Right hindlimb (tissue), 1 donor: Measurements from ENCODE around the gene HS6ST3.
"Not testable (repeated sequence)": the region's sequence is repeated elsewhere in the genome, so short reads cannot be mapped to it uniquely, and the experiment has no call there.

Source experiments
- DNase-seq: peaks from one replicate; pipeline ENCODE4 v3.0.0-alpha.2; 2018

The HS6ST3 gene

DNA sequence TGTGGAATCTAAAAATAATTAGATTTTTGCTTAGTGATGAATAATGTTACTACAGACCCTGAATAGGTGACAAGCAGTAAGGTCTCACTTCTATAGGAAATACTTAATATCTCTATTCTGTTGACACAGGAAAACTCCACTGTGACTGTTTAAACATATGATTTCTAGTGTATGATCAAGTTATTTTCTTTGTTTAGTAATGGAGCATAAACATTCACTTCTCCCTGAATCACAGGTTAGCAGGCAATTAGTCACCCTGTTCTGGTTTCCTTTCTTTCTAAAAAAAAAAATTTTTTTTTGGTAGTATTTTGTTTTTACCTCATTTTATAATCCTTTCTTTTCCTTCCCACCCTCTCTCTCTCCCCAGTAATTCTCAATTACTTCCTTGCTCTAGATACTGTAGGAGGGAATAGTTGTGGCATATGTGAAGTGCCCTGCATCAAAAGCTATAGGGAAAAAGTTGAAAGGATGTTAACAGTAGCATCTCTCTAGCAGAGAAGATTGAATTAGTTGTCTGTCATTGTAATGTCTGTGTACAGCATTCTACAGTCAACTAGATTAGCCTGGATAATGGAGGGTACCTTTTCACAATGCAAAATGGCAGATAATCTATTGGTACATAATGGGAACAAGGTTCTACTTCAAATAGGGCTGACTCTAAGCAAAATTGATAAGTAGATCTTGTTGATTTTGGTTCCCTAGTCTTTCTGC, 3.5 kb downstream of the HS6ST3 start:
- no peak for DNase-seq

DNA sequence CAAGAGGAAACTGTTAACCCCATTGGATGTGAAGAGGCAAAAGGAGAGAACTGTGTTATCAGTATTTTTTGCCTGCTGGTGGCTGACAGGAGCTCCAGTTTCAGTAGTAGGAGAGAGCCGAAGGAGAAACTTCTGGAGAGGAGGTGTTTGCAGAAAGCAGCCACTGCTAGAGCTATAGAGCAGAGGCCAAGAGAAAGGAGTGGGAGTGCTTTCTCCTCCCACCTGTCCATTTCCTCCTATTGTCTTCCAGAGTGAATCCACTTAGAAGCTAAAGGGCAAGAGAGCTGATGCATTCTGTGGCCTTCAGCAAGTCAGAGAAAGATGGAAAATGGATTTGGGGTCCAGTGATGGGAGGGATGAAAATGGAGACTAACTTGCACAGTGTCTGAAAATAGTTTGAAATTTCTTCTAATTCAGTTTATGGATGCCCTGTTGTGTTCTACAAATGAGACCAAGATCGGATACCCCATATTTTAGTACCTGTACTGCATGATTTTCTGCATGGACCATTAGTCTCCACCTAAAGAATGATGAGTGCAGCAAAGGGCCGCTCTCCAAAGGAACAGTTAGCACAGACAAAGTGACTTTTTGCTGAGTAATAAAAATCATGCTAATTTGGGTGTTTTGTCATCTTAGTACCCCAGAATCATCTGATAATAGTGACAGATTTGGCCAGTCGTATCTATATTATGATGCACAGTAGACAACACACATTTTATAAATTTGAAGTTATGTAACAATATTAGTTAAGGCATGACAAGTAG, 10.7 kb downstream of the HS6ST3 start:
- no peak for DNase-seq

DNA sequence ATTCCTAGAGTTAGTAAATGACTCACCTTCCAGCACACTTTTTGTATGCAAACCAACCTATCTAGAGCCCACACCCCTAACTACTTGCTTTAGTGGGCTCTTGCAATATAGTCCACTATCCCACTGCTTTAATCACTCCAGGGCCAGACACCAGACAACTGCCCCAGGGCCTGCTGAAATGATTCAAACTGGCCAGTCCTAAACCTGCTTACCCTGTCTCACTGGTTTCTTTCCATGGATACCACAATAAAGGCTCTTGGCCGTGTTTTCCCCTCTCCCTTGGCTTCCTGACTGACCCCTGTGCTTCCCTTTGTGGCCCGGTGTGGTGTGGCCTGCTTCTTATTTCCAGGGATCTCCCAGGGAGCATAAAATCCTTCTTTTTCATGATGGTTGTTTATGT, 14.6 kb downstream of the HS6ST3 start:
- no peak for DNase-seq

DNA sequence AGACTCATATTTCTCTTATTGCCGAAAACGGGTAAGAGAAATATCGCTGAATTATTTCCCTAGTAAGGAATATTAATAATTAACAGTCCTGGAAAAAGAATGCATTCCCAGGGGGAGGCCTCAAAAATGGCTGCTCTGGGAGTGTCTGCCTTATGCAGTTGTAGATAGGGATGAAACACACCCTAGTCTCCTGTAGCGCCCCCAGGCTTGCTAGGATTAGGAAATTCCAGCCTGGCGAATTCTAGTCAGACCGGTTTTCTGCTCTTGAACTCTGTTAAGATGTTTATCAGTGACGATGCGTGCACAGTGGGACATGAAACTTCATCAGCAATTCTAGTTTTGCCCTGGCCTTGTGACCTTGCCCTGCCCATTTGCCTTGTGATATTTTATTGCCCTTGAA, 18.2 kb downstream of the HS6ST3 start:
- not testable (repeated sequence) for DNase-seq

DNA sequence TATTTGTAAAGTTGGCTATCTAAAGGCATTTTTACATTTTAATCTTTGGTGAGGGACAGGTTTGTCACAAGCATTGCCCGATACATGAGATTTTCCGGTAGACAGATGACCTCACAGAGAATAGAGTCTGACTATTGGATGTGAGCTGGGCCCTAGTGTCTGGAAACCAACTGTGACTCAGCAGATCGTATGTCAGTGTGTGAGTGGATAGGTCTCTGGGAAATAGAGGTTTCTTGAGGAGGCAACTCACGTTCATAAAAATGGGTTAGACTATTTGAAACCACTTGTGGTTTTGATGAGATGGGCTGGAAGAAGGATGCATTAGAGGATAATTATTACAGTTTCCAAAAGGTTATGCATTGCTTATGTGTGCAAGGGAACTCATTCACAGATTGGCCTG, 19.2 kb downstream of the HS6ST3 start:
- DNase-seq: no peak

DNA sequence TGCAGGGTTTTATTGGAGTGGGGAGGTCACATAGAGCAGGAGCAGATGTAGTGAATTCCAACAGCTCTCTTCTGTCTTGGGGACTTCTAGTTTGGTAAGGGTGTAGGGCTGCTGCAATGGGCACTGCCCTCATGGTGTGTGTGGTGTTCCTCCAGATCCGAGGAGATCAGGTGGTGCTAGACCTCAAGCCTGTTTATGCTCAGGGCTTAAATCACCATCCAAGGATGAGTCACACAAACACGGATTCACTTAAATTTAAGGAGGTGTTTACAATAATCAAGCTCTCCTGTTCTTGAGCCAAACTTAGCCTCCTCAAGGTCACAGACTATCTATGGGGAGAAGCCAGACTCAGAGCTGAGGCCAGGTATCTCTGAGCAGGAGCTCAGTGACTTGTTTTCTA, 23.0 kb downstream of the HS6ST3 start:
- no peak for DNase-seq

DNA sequence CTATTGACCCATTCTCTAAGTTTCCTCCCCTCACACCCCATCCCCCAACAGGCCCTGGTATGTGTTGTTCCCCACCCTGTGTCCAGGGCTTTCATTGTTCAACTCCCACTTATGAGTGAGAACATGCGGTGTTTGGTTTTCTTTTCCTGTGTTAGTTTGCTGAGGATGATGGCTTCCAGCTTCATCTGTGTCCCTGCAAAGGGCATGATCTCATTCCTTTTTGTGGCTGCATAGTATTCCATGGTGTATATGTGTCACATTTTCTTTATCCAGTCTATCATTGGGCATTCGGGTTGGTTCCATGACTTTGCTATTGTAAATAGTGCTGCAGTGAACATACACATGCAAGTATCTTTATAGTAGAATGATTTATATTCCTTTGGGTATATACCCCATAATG, 25.5 kb downstream of the HS6ST3 start:
- not testable (repeated sequence) for DNase-seq

DNA sequence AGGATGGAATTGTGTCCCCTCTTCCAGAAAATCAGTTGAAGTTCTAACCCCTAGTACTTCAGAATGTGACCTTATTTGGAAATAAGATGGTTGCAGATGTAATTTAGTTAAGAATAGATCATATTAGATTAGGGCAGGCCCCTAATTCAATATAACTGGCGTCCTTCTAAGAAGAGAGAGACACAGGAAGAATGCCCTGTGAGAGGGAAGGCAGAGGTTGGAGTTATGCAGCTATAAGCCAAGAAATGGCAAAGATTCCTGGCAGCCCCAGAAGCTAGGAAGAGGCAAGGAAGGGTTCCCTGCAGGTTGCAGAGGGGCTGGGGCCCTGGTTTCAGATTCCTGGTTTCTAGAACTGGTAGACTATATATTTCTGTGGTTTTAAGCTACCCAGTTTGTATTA, 30.0 kb downstream of the HS6ST3 start:
- DNase-seq: no peak

DNA sequence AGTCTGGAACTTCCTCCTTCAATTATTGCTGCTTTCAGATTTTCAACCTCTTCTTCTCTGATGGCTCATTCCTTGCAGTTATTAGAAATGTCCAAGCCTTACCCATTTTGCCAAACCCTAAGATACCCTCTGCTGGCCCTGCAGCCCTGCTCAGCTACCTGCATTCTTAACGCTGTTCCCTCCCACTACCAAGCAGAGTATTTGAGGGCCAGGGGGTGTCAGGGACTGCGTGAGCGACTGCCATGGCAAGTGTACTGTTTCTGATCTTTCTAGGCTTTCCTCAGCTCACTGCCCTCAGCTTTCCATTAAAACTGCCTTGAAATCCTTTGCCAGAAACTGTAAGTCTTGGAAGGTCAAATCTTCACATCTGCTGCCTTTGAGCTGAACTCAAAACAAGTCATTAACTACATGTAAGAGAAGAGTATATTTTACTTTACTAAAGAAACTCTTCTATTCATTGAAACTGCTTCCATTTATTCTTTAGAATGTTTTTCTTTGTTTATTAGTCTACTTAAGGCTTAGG, 41.0 kb downstream of the HS6ST3 start:
- no peak for DNase-seq

DNA sequence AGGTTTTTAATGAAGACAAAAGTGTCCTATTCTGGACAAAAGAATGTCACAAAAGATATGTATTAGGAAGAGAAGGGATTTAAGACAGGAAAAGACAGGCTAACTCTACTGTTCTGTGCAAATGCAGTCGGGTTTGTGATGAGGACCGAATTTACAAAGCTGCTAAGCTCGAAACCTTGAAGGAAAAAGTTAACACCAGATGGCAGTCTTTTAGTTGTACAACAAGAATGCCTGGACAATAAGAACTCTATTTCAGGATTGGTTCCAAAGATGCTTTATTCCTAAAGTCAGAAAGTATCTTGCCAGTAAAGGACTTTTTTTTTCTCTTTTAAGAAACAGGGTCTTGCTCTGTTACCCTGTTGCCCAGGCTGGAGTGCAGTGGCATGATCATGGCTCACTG, 51.1 kb downstream of the HS6ST3 start:
- DNase-seq: no peak

DNA sequence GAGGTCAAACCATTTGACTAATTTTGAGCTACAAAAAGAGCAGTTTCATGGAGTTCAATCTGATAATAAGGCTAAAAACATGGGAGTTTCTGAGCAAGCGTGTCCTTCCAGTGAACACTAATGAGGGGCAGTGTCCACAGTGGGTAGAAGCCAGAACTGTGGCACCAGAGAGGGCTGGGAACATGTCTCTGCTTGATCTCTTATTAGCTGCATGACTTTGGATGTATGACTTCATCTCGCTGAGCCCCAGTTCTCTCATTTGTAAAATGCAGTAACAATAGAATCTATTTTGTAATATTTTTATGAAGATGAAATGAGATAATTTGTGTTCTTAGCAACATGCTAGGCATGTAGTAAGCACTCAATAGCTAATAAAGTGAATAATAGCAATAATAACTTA, 69.8 kb downstream of the HS6ST3 start:
- DNase-seq: no peak

DNA sequence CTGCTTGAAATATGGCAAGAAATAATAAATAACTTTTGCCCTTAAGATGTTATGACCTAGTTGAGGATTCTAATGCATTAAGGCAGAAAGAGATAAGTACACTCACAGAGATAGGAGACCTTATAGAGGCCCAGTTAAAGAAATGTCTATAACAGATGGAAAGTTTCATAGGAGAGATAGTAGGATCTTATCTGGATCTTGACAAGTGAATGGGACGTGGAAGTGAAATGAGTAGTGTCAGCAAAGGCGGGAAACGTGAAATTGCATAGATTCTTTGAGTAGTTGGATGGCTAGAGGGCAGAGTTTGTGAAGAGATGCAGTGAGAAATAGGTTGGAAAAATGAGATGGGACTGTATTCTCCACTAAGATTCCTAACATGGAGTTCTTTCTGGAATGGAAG, 71.2 kb downstream of the HS6ST3 start:
- no peak for DNase-seq

DNA sequence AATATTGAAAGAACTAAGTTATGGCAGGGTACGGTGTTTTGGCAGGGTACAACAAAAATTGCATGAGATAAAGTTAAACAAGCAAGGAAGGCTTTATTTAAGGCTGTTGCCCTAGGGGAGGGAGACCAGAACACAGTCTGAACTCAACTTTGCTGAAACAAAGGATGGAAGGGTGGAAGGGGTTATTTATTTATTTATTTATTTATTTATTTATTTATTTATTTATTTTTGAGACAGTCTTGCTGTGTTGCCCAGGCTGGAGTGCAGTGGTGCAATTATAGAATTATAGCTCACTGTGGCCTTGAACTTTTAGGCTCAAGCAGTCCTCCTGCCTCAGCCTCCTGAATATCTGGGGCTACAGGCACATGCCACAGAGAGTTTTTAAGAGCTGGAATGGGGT, 75.9 kb downstream of the HS6ST3 start:
- no peak for DNase-seq

DNA sequence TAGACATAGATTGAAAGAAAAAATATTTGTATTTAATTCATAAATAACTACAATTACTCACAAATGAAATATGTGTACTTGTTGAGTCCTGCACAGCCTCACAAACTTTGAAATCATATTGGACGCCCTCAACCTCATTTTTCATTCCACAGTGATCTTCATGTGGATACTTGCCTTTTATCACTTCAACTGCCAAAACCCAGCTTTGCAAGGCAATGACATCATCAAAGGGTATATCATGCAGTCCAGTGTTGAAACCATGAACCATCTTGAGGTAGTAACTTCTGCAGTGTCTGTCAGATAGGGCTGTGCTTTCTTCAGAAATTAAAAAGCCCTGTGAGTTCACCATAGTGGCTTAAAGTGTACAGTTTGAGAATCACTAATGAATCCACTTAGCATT, 82.2 kb downstream of the HS6ST3 start:
- no peak for DNase-seq

DNA sequence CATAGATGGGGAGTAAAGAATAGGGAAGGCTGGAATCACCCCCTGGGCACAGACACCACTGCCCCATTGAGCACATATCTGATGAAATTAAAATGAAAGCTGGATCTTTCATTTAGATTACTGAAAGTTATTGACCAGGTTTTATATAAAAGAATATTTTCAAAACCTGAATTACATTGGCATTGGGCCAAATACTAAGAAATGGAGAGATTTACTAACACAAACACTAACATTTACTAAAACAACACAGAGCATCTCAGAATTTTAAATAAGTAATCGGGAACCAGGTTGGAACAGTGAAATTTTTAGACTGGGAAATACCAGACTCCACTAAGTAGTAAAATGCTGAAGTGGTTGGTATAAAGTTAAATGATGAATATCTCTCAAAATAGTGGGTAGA, 88.9 kb downstream of the HS6ST3 start:
- DNase-seq: no peak

DNA sequence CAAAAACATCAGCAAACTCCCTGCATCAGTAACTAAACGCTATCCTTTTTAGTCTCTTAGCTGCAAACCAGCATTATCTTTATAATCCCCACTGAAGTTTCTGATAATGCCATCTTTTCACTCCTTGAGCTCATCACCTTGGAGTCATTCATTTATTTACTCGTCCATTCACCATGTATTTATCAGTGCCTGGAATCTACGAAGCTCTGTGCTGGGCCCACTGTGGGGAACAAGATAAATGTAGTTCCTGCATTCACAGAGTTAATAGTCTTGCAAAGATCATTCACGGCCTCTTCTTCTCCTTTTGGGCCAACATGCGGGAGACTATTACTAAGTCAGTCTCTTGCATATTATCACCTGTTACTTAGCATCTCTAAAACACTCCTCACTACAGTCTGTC, 89.4 kb downstream of the HS6ST3 start:
- no peak for DNase-seq

DNA sequence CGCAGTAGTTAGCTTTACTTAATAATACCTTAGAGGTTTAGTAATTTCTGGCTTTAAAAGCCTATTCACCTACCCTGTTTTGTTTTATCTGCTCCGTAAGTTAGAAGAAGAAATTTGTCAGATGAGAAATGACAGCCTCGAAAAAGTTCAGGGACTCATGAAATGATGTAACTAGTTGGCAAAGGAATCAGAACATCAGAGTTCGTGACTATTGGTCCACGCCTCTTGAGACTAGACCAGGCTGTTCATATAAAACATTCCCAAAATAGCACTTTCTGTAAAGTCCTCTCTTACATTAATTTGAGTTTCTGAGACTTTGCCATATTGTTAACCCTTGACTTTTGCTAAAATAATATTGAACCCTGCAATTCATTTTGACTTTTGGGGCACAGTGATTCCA, 92.0 kb downstream of the HS6ST3 start:
- DNase-seq: no peak

DNA sequence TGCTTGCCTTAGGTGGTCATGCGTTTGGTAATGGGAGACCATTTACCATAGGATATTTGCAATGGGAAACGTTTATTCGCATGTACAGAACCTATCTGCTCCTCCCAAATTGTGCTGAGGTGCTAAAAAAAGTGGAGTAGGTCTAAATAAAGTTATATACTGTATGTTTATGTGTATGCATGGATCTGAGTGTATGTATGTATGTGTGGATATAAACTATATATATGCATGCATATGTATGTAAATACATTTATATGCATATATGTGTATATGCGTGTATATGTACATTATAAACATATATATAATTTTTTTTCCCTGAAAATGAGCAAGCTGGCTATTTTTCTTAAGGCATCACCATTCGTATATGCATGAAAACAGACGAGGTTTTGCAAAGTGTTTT, 95.9 kb downstream of the HS6ST3 start:
- no peak for DNase-seq

DNA sequence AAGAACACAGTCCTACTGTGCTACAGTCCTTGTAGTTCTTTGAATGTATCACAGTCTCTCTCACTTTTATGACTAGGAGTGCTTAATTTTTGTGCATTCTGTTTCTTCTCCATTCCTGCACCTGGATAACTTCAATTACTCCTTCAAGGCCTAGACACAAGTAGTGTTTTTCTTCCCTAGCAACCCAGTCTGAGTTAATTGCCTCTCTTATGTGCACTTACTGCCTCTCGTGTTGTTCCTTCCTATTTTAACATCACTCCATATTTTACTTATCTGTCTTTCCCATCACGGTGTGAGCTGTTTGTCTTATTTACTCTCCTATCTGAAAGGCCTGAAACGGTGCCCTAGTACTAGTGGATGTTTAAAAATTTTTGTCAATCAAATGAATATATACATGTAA, 101.5 kb downstream of the HS6ST3 start:
- no peak for DNase-seq

DNA sequence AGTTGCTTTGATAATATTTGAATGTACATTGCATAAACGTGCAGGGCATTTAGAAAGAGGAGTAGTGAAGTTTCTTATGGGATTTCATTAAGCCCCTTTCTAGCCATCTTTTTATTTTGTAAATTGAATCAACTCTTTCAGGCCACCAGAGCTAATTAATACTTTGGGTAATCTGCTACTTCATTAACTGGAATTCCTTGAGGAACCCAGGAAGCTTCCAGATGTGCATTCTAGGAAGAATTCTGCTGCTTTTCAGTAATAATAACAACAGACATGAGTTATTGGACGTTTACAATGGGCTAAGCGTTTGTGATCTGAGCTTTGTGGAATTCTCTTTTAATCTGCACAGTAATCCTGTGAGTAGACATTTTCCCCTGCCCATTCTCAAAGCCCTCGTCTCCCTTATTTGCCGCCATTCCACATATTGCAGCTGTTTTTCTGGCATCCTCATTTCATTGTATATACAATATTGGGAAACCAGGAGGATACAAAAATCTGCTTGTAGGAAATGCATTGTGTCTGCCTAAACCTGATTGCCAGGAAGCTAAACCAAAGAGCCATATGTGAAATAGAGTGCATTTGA, 103.9 kb downstream of the HS6ST3 start:
- DNase-seq: no peak

DNA sequence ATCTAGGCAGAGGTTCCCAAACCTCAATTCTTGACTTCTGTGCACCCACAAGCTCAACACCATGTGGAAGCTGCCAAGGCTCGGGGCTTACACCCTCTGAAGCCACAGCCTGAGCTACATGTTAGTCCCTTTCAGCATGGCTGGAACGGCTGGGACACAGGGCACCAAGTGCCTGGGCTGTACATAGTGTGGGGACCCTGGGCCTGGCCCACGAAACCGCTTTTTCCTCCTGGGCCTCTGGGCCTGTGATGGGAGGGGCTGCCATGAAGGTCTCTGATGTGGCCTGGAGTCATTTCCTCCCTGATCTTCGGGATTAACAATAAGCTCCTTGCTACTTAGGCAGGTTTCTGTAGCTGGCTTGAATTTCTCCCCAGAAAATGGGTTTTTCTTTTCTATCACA, 108.1 kb downstream of the HS6ST3 start:
- no peak for DNase-seq

DNA sequence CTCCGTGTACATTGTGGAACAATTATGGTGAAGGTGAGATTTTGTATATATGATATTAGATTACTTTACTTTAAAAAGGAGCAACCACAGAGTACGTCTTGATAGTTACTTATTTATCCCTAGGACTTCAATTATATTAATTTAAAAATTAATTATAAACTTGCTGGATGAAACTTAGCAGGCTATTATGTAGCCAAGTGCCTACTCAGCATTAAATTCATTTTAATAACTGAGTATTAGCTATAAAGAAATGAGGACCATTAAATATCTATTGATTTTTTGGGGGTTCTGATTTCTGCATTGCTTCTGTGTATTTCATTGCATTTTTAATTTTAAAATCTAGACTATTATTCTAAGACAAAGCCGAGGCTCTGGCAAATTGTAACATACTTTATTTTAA, 109.4 kb downstream of the HS6ST3 start:
- DNase-seq: no peak

DNA sequence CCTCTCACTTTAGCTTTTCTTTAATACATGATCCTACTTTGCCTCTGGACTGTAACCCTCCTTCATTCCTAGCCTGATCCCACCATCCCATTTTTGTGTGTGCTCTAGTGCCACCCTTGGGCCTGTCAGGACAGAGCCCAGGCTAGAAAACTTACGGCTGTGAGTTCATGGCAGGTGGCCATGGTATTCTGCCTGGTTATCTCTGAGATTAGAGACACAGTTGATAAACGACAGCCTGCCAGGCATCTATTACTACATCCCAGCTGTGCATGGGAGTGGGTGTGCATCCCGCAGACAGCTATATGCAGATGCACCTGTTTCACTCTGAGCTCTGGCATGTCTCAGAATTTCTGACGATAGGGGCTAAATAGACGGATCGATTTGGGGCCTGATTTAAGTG, 110.9 kb downstream of the HS6ST3 start:
- no peak for DNase-seq

DNA sequence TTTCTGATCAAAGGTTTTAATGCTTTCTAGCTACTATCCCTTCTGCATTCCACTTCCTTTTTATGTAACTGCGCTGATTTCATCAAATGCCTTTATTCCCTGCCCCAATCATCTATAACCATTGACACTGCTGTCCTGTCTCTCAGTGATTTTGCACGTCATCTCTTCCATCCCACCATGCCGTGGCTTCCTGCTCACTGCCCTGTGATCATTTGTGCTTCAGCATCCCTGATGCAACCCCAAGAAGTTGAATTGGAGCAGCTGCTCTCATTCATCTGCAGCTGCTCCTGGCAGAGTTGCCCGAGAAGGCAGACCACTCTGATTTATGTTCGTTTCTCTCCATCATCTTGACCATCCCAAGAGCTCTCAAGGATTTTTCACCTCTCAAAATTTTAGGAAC, 112.4 kb downstream of the HS6ST3 start:
- DNase-seq: no peak
